Measurements from ENCODE around the gene CES5A. TPM values are rescaled to one million over a fixed set of nuclear protein-coding genes. Genes with fewer than 3 reads are reported as not detected.
A peak's percentile ranks its signal among the peaks of the same experiment; 100 is the strongest.
"Not testable (repeated sequence)": the region's sequence is repeated elsewhere in the genome, so short reads cannot be mapped to it uniquely, and the experiment has no call there.

The CES5A gene, protein sequence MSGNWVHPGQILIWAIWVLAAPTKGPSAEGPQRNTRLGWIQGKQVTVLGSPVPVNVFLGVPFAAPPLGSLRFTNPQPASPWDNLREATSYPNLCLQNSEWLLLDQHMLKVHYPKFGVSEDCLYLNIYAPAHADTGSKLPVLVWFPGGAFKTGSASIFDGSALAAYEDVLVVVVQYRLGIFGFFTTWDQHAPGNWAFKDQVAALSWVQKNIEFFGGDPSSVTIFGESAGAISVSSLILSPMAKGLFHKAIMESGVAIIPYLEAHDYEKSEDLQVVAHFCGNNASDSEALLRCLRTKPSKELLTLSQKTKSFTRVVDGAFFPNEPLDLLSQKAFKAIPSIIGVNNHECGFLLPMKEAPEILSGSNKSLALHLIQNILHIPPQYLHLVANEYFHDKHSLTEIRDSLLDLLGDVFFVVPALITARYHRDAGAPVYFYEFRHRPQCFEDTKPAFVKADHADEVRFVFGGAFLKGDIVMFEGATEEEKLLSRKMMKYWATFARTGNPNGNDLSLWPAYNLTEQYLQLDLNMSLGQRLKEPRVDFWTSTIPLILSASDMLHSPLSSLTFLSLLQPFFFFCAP
- total RNA-seq = 0.51 TPM
- long read RNA-seq = 0 reads

DNA sequence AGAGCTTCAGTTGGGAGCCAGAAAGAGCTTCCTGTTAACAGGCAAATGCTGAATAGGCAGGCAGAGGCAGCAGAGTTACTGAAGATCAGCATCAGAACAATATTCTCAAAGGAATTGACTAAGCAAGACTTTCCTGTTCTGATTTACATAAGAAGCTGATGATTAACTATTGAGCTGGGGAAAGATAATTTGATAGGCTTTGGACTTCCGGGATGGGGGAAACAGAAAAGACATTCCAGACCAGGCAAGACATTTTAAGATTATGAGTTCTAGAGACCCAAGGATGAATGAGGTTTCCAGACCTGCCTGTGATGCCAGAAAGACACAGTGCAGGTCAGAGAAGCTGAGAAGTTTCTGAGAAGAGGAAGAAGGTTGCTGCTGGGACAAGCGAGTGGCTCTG is at the start of gene CES5A:
Gene CES5A (minus strand): TSS at position 101 of the 400 bp plus-strand sequence. CDS start 152 bp downstream, outside the sequence.
- DNase-seq (ENCODE audit: missing footprints) (no peak), ATAC-seq (no peak)
- intact Hi-C loops (cut with DNase I) = no loop called here

GRCh38 chr16:55922662-55923061 is 47.5 kb upstream of the CES5A start:
- ATAC-seq (no peak), DNase-seq (ENCODE audit: missing footprints) (no peak)
- intact Hi-C loops (cut with DNase I) = no loop called here

GRCh38 chr16:55917373-55918160 is 42.4 kb upstream of the CES5A start:
- no peak for ATAC-seq
- intact Hi-C loops (cut with DNase I) = no loop called here
- DNase-seq (ENCODE audit: missing footprints) = no peak

DNA sequence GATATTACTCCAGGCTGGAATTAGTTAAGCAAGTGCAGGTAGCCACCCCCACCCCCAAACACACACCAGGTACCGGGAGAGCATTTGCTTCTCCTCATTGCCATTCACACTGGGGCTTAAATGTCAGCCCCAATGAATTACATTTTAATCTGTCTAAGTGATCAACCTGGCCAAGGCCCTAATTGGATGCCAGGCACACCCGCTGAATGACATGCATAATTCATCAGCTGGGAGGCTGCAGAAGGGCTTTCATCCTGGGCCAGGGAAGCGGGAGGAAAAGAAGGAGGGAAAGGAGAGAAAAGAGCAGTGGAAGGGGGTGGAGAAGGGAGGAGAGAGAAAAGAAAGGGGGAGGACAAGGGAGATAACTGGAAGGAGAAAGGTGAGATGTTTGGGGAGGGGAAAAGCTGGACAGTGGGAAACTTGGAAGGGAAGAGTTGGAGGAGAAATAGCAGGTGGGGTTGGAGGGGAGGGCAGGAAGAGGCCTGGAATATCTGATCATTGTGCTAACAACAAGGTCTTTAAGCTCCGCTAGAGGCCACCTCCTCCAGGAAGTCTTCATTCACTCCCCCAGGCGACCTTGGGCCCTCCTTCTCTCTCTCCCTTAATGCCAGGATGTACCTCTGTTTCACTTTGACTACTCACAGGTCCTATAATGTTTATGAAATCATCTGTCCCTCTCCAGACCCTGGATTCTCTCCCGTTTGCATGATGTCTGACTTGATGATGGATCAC is 40.1 kb upstream of the CES5A start:
- intact Hi-C loops (cut with DNase I) = no loop called here
- ATAC-seq (no peak), DNase-seq (ENCODE audit: missing footprints) (no peak)

DNA sequence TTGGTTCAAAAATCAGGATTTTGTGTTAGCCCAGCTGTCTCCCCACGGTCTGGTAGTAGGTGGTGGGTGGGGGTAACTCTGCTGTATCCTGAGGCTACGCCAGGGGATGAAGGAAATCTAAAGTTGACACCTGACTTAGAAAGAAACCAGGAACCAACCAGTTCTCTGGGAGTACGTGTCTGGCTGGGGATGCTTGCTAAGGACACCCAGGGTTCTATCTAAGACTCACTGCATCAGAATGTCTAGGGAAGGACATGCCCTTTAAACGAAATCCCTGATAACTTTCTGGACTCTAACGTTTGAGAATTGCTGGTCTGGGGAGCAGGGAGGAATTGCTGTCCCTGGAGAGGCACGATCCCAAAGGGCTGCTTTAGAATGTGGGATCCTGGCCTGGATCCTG is 39.2 kb upstream of the CES5A start:
- intact Hi-C loops (cut with DNase I) = no loop called here
- ATAC-seq = no peak
- no peak for DNase-seq (ENCODE audit: missing footprints)

DNA sequence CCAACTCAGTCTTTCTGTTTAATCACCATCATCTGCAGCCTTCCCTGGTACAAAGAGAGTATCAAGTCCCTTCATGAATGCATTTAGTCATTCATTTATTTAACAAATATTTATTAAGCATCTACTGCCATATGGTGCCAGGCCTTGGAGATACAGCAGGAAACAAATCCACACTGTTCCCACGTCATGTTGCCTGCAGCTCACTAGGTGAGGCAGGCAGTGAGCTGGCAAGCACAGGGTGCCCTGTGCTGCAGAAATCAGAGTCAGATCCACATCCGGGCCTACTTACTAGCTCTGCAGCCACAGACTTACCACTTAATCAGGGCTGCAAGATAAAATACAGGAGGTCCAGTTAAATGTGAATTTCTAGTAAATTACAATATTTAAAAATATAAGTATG is 38.5 kb upstream of the CES5A start:
- DNase-seq (ENCODE audit: missing footprints) = no peak
- intact Hi-C loops (cut with DNase I) = no loop called here
- no peak for ATAC-seq

GRCh38 chr16:55913121-55913520 is 37.9 kb upstream of the CES5A start:
- DNase-seq (ENCODE audit: missing footprints); ATAC-seq; intact Hi-C loops (cut with DNase I): not testable (repeated sequence)

GRCh38 chr16:55912022-55912421 is 36.8 kb upstream of the CES5A start:
- intact Hi-C loops (cut with DNase I) = no loop called here
- DNase-seq (ENCODE audit: missing footprints) (peak; percentile 65), ATAC-seq (peak; percentile 81)

- ATAC-seq (no peak), DNase-seq (ENCODE audit: missing footprints) (no peak)
- intact Hi-C loops (cut with DNase I) = no loop called here
These were observed 36.4 kb upstream of the CES5A start for GRCh38 chr16:55911616-55912015.

GRCh38 chr16:55909876-55910275 is 34.7 kb upstream of the CES5A start:
- intact Hi-C loops (cut with DNase I) = no loop called here
- ATAC-seq (no peak), DNase-seq (ENCODE audit: missing footprints) (no peak)

DNA sequence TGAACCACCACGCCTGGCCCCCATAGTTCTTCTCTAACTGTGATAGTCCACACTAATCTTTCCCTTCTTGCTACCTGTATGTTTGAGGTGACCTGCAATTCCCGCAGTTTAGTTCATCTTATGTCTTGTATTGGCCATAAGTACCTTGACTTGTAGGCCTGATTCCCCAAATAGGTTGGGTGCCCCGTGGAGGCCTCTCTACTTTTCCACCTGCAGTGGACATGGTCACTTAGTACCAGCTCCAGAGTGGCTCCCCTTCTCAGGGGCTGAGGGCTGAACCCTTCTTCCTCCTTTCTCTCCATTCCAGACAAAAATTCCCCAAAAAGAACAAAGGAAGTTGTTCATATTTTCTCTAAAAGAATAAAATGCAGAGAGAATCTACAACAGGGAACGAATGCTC is 33.5 kb upstream of the CES5A start:
- no peak for DNase-seq (ENCODE audit: missing footprints)
- intact Hi-C loops (cut with DNase I) = no loop called here
- ATAC-seq = no peak

DNA sequence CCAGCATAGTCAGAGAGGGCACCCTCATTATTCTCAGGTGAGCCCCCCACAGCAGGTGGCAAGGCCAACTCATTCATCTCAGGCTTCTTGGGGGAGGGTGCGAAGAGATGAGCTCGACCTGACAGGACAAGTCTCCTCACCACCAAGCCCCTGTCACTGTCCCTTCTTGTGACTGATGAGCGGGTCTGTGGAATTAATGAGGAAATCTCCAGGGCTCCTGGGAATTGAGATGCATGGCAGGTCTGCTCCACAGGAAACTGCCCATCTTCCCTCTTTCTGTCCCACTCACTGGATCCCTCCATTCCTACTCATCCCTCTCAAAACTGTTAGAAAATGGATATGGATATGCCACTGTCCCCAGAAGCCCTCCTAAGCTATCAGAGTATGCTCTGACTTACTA is 32.5 kb upstream of the CES5A start:
- DNase-seq (ENCODE audit: missing footprints) = no peak
- ATAC-seq = no peak
- intact Hi-C loops (cut with DNase I) = no loop called here

DNA sequence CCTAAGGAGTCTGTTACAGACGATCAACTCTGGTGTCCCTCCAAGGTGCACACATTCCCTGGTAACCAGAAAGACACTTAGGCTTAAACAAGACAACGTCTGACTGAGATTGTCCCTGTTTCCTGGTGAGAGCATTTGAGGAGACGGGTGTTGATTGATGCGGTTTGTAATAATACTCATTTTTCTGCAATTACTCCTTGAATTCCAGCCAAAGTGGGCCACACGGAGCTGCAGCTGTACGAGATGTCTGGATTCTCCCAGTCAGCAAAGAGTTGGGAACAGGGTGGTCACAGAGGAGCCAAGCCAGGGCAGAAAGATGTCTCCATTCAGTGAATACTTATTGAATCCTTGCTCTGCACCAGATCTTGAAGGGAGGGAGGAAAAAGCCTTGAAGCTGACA is 30.9 kb upstream of the CES5A start:
- DNase-seq (ENCODE audit: missing footprints) (no peak), ATAC-seq (no peak)
- intact Hi-C loops (cut with DNase I) = no loop called here

GRCh38 chr16:55905651-55906050 is 30.5 kb upstream of the CES5A start:
- intact Hi-C loops (cut with DNase I) = no loop called here
- ATAC-seq (no peak), DNase-seq (ENCODE audit: missing footprints) (no peak)

GRCh38 chr16:55901566-55902217 is 26.5 kb upstream of the CES5A start:
- ATAC-seq (no peak), DNase-seq (ENCODE audit: missing footprints) (no peak)
- intact Hi-C loops (cut with DNase I) = no loop called here

DNA sequence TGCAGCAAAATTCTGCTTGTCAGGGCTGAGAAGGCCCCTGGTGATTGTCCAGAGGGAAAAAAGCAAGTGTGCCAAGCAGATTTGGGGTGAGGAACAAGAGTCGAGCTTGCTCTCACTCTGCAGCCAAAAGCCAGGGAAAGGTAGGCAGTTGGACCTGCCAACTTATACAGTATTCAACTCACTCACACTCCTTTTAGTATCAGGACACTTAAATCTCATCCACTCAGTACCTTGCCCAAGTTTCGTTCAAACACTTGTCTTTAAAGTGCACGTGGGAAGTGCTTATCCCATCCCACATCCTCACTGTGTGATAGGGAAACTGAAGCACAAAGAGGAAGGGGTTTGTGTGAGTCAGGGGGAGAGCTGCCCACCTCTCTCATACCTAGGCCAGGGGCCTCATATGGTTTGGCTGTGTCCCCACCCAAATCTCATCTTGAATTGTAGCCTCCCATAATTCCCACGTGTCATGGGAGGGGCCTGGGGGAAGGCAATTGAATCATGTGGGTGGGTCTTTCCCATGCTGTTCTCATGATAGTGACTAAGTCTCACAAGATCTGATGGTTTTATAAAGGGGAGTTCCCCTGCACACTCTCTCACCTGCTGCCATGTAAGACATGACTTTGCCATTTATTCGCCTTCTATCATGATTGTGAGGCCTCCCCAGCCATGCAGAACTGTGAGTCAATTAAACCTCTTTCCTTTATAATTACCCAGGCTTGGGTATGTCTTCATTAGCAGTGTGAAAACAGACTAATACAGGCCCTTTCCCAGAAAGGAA is 25.6 kb upstream of the CES5A start:
- DNase-seq (ENCODE audit: missing footprints) (no peak), ATAC-seq (no peak)
- intact Hi-C loops (cut with DNase I) = no loop called here

GRCh38 chr16:55899857-55900256 is 24.7 kb upstream of the CES5A start:
- DNase-seq (ENCODE audit: missing footprints) = no peak
- intact Hi-C loops (cut with DNase I) = no loop called here
- no peak for ATAC-seq

GRCh38 chr16:55898592-55898991 is 23.4 kb upstream of the CES5A start:
- ATAC-seq (no peak), DNase-seq (ENCODE audit: missing footprints) (no peak)
- intact Hi-C loops (cut with DNase I) = no loop called here
